Suprapubic skin (tissue), 4 donors: ENCODE results near the gene GATAD2A.

ENCODE experiments used
- POLR2A ChIP-seq, 2 donors: fragments of 450-650 bp; IDR thresholded peaks; one replicate each; pipeline ENCODE4 v1.6.1; 2017; ENCODE audit warnings: antibody characterized with exemption in 2 of 2, mild to moderate bottlenecking in 2 of 2, moderate library complexity in 2 of 2
- POLR2AphosphoS5 ChIP-seq, 3 donors: sonication (generic); formaldehyde crosslinking; IDR thresholded peaks; one replicate each; pipeline ENCODE4 v1.6.1; 2017; ENCODE audit warnings: antibody characterized with exemption in 3 of 3
- TF ChIP-seq, protein P1 (sequence below), 2 donors: fragments of 200-600 bp in 1 of 2; fragments of 450-650 bp in 1 of 2; sonication (generic) in 1 of 2; IDR thresholded peaks; one replicate each; pipeline ENCODE4 v1.5.1; 2016 to 2019; ENCODE audit warnings: antibody characterized with exemption in 2 of 2, mild to moderate bottlenecking in 1 of 2, moderate library complexity in 1 of 2

DNA sequence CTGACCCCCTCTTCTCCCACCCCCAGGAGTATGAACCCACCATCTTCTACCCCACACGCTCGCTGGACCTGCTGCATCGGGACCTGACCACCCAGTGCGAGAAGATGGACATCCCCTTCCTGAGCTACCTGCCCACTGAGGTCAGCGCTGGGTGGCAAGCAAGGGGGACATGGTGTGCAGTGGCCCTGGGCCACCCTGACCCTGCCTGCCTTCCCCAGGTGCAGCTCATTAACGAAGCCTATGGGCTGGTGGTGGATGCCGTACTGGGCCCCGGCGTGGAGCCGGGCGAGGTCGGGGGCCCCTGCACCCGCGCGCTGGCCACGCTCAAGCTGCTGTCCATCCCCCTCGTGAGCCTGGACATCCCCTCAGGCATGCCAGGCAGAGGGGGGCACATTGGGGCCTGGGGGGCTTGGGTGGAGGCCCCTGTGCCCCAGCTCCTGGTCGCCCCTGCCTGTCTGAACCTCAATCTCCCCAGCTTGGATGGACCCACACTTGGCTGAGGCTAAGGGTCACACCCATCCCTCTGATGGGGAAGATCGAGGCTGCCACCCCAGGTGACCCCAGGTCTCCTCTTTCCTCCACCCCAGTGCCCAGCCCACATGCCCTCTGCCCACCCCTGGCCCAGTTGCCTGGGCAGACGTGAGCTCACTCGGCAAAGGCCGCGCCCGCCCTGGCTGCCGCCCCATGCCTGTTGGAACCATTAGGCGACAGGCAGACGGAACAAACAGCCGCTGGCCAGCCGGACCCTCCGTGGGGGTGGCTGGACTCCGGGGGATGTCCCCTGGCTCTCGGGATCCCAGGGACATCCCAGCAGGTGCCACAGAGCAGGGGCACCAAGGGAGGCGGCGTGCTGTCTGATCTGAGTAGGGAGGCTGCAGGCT lies 130.1 kb downstream of the GATAD2A start:
- TF ChIP-seq POLR2A (IDR thresholded peaks at IDR 0.05) (no peak), POLR2AphosphoS5 (IDR thresholded peaks at IDR 0.05) (no peak)
- TF ChIP-seq, protein P1, sequence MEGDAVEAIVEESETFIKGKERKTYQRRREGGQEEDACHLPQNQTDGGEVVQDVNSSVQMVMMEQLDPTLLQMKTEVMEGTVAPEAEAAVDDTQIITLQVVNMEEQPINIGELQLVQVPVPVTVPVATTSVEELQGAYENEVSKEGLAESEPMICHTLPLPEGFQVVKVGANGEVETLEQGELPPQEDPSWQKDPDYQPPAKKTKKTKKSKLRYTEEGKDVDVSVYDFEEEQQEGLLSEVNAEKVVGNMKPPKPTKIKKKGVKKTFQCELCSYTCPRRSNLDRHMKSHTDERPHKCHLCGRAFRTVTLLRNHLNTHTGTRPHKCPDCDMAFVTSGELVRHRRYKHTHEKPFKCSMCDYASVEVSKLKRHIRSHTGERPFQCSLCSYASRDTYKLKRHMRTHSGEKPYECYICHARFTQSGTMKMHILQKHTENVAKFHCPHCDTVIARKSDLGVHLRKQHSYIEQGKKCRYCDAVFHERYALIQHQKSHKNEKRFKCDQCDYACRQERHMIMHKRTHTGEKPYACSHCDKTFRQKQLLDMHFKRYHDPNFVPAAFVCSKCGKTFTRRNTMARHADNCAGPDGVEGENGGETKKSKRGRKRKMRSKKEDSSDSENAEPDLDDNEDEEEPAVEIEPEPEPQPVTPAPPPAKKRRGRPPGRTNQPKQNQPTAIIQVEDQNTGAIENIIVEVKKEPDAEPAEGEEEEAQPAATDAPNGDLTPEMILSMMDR (IDR thresholded peaks at IDR 0.05), result no peak
